Memory B cell (primary cell): ENCODE data around the gene MEG3.

Source experiments
- ATAC-seq: fragments of 150-1000 bp; cut with Tn5 transposase; 2 replicates; pipeline ENCODE4 v1.10.0; 2021; ENCODE audit warnings: low read depth, mild to moderate bottlenecking, moderate library complexity
- DNase-seq, 2 donors: peaks; one replicate each; pipeline ENCODE4 v3.0.0; 2022; ENCODE audit warnings: low spot score in 2 of 2
- H3K27ac Mint-ChIP-seq: one replicate; pipeline ENCODE4 v1.8.0; 2022; ENCODE audit warnings: mild to moderate bottlenecking, moderate library complexity, mixed read lengths
- H3K27me3 Mint-ChIP-seq: one replicate; pipeline ENCODE4 v1.8.0; 2022; ENCODE audit warnings: mixed read lengths
- H3K36me3 Mint-ChIP-seq: one replicate; pipeline ENCODE4 v1.8.0; 2022; ENCODE audit warnings: mild to moderate bottlenecking, mixed read lengths
- H3K4me1 Mint-ChIP-seq: one replicate; pipeline ENCODE4 v1.8.0; 2022; ENCODE audit warnings: mixed read lengths
- H3K4me3 Mint-ChIP-seq: one replicate; pipeline ENCODE4 v1.8.0; 2022; ENCODE audit warnings: mild to moderate bottlenecking, moderate library complexity, mixed read lengths
- H3K9me3 Mint-ChIP-seq: one replicate; pipeline ENCODE4 v1.8.0; 2022; ENCODE audit warnings: mixed read lengths

The MEG3 gene

DNA sequence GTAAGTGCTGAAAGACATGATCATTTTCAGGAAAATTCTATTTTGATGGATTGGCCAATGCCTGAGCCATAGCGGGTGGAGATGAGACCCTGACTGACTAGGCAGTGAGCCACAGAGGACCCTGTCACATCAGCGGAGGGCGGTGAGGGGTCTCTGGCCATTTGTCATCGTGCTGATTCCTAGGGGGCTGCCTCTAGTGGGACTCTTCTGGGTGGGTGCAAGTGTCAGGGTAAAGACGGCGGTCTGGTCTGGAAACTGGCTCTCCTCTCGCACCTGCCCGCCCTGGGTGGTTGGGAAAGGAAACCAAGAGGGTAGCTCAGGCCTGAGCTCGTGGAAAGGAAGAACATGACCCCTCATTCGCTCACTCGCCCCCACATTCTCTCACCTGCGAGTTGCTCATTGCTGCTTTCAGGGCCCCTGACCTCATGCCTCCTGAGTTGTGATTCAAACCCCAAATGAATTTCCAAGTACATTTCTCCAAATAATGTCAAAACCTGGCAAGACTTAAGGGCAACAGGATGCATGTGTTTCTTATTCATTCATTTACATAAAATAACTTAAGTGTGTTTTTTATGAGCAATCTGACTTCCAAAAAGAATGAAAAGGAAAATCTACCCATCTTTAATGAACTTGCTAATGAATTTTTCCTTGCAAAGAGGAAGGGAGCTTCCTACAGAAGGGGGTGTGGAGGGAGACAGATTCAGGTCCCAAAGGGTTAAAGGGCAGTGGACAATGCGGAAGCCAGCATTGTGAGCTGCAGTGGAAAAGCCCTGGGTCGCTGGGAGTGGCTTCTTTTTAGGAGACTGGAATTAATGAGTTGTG is 12.8 kb downstream of the MEG3 start:
- ATAC-seq (no peak), DNase-seq (no peak)
- no peaks in the 10 kb centered on the region for H3K4me1 Mint-ChIP-seq
- H3K27ac Mint-ChIP-seq: no peak overlapping the region
- no peaks in the 10 kb centered on the region for H3K36me3 Mint-ChIP-seq
- no peak overlapping the region for H3K4me3 Mint-ChIP-seq
- H3K27me3 Mint-ChIP-seq: peaks cover 14% of the 10 kb centered on the region
- H3K9me3 Mint-ChIP-seq: no peaks in the 10 kb centered on the region

DNA sequence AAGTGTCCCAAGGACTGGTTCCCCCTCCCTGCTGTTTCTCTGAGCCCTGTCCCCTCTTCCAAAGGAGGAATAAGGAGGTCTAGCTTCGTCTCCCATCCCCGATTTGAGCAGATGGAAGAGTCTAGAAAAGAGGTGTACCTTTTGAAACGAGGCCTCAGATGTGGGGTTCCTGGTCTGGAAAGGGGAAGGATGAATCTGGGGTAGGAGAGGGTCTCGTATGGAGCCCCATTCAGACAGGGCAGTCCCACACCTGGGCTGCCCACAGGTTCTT is 13.3 kb downstream of the MEG3 start:
- no peak overlapping the region for H3K4me3 Mint-ChIP-seq
- H3K4me1 Mint-ChIP-seq: no peaks in the 10 kb centered on the region
- peaks cover 14% of the 10 kb centered on the region for H3K27me3 Mint-ChIP-seq
- H3K9me3 Mint-ChIP-seq: no peaks in the 10 kb centered on the region
- no peaks in the 10 kb centered on the region for H3K36me3 Mint-ChIP-seq
- DNase-seq (no peak), ATAC-seq (no peak)
- H3K27ac Mint-ChIP-seq: no peak overlapping the region

DNA sequence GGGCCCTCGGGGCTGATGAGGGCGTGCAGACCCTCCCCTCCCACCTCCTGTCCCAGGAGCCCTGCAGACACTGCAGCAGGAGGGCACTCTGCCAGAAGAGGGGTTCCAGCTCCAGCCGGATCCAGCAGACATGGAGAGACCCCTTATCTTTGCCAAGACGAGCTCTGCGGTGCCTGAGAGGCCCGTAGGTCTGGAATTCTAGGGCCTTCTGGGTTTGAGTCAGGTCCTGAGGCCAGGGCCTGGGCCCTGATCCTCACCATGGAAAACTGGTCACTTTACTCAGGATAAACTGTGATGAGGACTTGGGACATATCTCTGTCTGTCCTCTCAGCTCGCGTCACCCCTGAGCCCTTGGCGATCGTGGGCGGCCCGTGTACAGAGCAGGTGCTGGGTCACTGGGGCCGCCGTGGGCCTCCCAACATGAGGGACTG is 13.8 kb downstream of the MEG3 start:
- Mint-ChIP-seq H3K4me1 (no peaks in the 10 kb centered on the region), H3K27ac (no peak overlapping the region), H3K27me3 (peaks cover 12% of the 10 kb centered on the region), H3K4me3 (no peak overlapping the region), H3K9me3 (no peaks in the 10 kb centered on the region), H3K36me3 (no peaks in the 10 kb centered on the region)
- DNase-seq (no peak), ATAC-seq (no peak)

DNA sequence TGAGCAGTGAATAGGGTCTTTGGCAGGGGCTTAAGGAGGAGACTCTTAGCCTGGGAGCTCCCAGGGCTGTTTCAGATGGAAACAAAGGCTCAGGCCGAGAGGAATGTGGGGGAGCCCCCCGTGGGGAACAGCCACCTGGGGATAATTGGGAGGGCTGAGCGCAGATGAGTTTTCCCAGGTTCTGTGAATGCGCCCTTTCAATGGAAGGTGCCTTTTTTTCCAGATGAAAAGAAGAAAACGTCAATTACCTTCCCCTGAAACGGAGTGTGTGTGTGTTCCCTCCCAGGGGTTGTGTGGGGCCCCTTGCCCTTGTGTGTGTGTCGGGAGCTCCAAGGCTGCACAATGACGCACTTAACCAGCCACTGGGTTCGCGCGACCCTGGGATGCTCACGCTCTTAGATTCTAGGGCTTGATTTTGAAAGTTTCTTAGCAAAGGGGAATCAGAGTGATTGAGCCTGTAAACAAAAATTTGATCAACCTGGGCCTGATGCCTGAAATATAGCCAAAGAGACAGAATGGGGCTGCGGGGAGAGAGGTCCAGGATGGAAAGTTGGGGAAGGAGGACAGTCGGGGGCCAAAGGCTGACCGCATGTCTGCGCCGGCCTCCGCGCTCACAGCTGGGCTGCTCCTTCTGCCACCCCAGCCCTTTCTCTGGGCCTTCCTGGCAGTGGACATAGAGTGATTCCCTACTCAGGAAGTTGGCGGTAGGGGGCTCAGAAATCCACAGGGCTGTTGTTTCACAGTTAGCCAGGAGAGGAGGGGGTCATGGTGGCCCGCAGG is 14.6 kb downstream of the MEG3 start:
- no peaks in the 10 kb centered on the region for H3K4me1 Mint-ChIP-seq

DNA sequence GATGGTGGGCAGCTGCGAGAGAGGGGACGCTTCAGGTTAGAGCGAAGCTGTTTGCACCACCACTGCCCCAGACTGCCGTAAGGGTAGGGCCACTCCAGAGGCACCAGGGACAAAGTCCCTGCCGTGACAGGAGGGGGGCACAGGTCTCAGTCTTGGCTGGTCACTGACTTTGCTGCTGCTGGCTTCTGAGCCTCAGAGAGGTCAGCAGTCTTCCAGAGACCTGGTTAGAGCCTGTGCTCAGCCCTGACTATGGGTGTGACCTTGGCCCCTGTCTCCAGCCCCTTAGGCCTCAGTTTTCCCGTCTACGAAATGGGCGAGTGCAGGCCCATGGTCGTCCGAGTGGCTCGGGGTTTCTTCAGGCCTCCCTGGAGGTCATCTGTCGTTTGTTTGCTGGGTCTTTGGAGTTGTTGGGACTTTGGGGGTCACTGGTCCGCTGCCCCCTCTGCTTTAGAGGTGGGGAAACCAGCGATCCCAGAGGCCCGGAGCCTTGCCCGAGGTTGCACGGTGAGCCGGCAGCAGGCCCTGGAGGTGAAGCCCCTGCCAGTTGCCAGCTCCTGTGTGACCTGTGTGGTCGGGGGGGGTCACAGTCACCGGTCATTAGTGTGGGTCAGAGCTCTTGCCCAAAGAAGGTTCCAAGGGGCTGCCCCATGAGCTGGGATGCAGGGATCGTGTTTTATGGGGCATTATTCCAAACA is 15.3 kb downstream of the MEG3 start:
- H3K4me1 Mint-ChIP-seq: no peaks in the 10 kb centered on the region

More for the DNA sequence above, 14.6 kb downstream of the MEG3 start:
- no peak for DNase-seq
- Mint-ChIP-seq H3K4me3 (no peak overlapping the region), H3K27ac (no peak overlapping the region), H3K36me3 (no peaks in the 10 kb centered on the region), H3K27me3 (peaks cover 8% of the 10 kb centered on the region), H3K9me3 (no peaks in the 10 kb centered on the region)
- no peak for ATAC-seq

DNA sequence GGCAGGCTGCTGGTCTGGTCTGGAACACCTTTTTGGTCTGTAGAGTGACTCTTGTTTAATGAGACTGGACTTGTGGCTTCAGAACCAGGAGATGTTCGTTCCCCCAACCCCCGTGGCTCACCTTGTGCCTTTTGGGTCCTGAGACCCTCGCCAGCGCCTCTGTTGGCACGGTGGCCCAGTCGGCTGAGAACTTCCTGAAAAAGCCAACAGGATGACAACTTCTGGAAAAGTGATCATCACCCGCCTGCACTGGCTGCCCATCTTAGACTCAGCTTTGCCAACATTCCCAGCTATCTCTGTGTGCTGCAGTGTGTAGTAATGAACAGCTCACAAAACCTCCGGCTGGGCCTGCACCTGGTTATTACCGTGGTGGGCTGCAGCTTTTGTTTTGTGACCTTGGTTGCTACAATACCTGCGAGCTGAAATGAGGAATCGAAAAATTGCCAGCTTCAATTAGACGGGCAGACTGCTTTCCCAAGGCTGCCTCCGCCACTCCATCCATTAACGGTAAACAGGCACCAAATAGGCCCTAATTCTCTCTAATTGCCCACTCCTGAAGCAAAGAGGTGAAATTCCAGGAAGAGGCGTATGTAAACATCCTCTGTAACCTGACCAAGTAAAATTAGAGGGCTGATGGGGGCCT is 16.0 kb downstream of the MEG3 start:
- Mint-ChIP-seq H3K4me3 (no peak overlapping the region), H3K27me3 (peaks cover 4% of the 10 kb centered on the region), H3K36me3 (no peaks in the 10 kb centered on the region), H3K27ac (no peak overlapping the region), H3K4me1 (no peaks in the 10 kb centered on the region), H3K9me3 (no peaks in the 10 kb centered on the region)
- ATAC-seq (no peak), DNase-seq (no peak)

More for the DNA sequence above, 15.3 kb downstream of the MEG3 start:
- Mint-ChIP-seq H3K36me3 (no peaks in the 10 kb centered on the region), H3K27me3 (peaks cover 4% of the 10 kb centered on the region), H3K27ac (no peak overlapping the region), H3K4me3 (no peak overlapping the region), H3K9me3 (no peaks in the 10 kb centered on the region)
- DNase-seq (no peak), ATAC-seq (no peak)

DNA sequence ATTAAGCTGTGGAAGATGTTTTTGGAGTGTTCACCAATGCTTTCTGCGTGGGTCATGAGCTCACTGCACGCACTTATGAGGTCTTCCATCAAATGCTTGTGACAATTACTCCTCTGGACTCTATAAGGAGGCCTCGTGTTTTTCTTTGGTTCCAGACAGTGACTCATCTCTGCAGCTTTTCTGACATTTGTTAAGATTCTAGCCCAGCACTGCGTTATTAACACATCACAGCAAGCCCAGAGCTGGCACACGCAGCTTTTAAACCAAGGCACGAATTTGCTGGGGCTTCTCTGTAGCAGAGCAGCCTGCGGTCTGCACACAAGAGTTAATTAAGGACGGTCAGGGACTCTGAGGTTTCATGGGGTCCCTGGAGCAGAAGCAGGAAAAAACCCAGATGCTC is 16.9 kb downstream of the MEG3 start:
- no peaks in the 10 kb centered on the region for H3K9me3 Mint-ChIP-seq
- H3K36me3 Mint-ChIP-seq: no peaks in the 10 kb centered on the region
- H3K4me1 Mint-ChIP-seq: no peaks in the 10 kb centered on the region
- no peak overlapping the region for H3K27ac Mint-ChIP-seq
- peaks cover 4% of the 10 kb centered on the region for H3K27me3 Mint-ChIP-seq
- DNase-seq (no peak), ATAC-seq (no peak)
- H3K4me3 Mint-ChIP-seq: no peak overlapping the region

DNA sequence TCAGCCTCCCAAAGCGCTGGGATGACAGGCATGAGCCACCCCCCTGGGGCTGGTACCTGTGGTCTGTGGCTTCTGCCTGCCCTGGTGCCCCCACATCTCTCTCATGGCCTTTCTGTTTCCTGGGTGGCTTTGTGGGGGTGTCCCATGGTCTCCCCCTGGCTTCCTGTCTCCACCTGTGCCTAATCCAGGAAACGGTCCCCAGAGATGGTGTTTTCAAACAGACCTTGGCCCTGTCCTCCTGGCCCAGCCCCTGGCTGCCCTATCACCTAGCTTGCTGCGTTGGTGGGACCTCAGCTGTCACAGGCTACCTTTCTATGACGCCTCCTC is 18.1 kb downstream of the MEG3 start:
- no peaks in the 10 kb centered on the region for H3K4me1 Mint-ChIP-seq
- H3K9me3 Mint-ChIP-seq: no peaks in the 10 kb centered on the region
- H3K27ac Mint-ChIP-seq: no peak overlapping the region
- H3K36me3 Mint-ChIP-seq: no peaks in the 10 kb centered on the region
- H3K27me3 Mint-ChIP-seq: peaks cover 2% of the 10 kb centered on the region
- no peak overlapping the region for H3K4me3 Mint-ChIP-seq
- ATAC-seq (no peak), DNase-seq (no peak)

DNA sequence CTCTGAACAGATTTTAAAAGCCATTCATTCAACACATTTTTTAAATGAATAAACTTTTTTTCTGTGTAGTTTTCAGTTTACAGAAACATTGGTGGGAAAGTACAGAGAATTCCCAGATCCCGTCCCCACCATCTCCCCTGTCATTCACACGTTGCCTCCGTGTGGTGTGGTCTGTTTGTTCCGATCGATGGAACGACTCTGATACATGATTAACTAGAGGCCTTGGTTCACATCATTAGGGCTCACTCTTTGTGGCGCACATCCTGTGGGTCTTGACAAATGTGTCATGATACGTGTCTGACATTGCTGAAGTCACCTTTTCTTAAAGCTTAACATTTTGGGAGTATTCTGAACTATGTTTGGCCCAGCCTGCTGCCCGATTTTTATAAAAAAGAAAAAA is 18.5 kb downstream of the MEG3 start:
- Mint-ChIP-seq H3K4me3 (no peak overlapping the region), H3K4me1 (no peaks in the 10 kb centered on the region), H3K36me3 (no peaks in the 10 kb centered on the region), H3K27me3 (peaks cover 2% of the 10 kb centered on the region), H3K9me3 (no peaks in the 10 kb centered on the region), H3K27ac (no peak overlapping the region)
- ATAC-seq (no peak), DNase-seq (no peak)

DNA sequence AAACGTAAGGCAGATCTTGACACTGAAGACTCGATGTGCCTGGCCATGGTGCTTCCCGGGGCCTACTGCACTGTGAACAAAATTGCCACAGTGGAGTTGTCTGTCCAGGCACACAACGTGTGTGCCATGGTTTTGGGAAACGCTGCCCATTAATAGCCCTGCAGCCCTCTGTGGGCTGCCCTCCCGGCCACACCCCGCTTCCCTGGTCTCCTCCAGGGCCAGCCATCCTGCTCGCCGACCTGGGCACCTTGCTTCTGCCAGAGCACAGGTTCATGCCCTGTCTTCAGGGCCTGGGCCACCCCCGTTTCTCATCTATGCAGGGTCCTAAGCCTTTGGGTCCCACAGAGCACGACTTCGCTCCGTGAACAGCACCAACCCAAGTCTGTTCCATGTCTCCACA is 18.9 kb downstream of the MEG3 start:
- H3K9me3 Mint-ChIP-seq: no peaks in the 10 kb centered on the region
- no peak for ATAC-seq
- H3K4me1 Mint-ChIP-seq: no peaks in the 10 kb centered on the region
- H3K36me3 Mint-ChIP-seq: no peaks in the 10 kb centered on the region
- DNase-seq: no peak
- H3K27me3 Mint-ChIP-seq: peaks cover 2% of the 10 kb centered on the region
- no peak overlapping the region for H3K27ac Mint-ChIP-seq
- H3K4me3 Mint-ChIP-seq: no peak overlapping the region

DNA sequence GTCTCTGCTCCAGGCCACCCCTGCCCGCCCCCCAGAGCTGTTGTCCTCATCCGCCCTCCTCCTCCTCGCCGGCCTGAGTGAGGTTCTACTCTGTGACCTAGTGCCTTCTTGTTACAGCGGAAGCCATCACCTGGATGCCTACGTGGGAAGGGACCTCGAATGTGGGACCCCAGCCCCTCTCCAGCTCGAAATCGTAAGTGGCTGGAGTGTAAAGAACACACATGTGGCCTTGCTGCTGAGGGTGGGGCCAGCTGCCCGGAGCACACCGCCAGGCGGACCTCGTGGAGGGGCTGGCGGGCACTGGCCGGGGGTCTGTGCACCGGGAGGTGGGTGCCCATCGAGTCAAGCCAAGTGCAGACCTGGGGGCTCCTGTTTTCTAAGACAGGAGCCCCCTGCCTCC is 19.4 kb downstream of the MEG3 start:
- Mint-ChIP-seq H3K27ac (no peak overlapping the region), H3K36me3 (no peaks in the 10 kb centered on the region), H3K27me3 (peaks cover 2% of the 10 kb centered on the region), H3K4me3 (no peak overlapping the region), H3K9me3 (no peaks in the 10 kb centered on the region), H3K4me1 (no peaks in the 10 kb centered on the region)
- no peak for ATAC-seq
- no peak for DNase-seq

DNA sequence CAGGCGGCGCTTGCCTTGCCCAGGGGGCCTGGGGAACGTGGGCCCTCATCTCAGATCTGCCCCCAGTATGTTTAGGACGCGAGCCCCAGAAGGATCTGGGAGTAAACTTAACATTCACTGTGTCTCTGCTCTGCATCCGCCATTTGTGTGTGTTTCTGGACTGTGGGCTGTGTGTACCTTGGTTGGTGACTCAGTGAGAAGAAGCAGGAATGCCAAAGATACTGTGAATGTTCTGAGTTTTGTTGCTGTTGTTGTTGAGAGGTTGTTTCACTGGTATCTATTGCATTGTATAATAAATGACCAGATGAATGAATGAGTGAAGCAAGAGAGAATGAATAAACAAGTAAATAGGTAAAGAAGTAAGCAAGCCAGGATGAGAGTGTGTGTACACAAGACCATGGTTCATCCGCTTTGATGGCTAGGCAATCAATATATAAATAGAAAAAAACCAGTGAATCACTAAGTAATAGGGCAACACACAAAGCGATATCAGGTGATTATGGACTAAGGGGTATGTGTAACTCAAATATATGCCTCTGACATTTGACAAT is 20.5 kb downstream of the MEG3 start:
- no peaks in the 10 kb centered on the region for H3K4me1 Mint-ChIP-seq
- no peaks in the 10 kb centered on the region for H3K36me3 Mint-ChIP-seq
- no peak for ATAC-seq
- no peak overlapping the region for H3K4me3 Mint-ChIP-seq
- no peak overlapping the region for H3K27ac Mint-ChIP-seq
- H3K27me3 Mint-ChIP-seq: peaks cover 2% of the 10 kb centered on the region
- no peaks in the 10 kb centered on the region for H3K9me3 Mint-ChIP-seq
- DNase-seq: no peak

DNA sequence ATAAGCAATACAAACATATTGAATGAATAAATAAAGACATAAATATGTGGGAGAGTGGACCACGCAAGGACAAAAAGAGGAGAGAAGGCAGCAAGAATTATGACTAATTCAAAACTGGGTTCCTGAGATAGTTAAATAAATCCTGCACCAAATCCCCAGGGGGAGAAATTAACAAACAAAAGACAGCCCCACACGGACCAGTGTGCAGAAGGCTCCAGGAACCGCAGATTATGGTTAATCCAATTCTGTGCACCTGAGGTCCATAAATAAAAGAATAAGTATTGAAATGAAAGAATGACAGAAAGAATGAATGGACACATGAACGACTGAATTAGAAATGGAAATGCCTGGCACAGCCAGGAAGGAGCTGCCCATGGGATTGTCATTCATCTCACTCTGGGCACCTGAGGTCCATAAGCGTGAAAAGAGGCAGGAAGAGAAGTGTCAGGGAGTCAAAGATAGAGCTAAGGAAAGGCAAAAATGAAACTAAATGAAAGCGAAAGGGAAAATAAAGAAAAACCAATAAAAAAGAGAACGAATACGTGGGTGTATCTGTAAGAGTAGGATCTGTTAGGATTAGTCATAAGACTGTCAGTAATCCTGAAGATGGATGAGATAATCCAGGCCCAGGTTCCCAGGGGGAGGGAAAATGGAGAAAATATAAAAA is 23.3 kb downstream of the MEG3 start:
- H3K4me3 Mint-ChIP-seq: no peak overlapping the region
- no peak for ATAC-seq
- H3K27ac Mint-ChIP-seq: no peak overlapping the region

More for the DNA sequence above, 23.3 kb downstream of the MEG3 start:
- Mint-ChIP-seq H3K27me3 (no peaks in the 10 kb centered on the region), H3K4me1 (no peaks in the 10 kb centered on the region), H3K9me3 (no peaks in the 10 kb centered on the region), H3K36me3 (no peaks in the 10 kb centered on the region)
- DNase-seq: no peak
